Measurements from ENCODE around the gene SET.

The SET gene

GRCh38 chr9:128720841-128721486, 31.9 kb downstream of the SET start:
- no peak for TF ChIP-seq CTCF (conservative IDR thresholded peaks at IDR 0.05; ENCODE audit: low read depth, low read length)
- no peak overlapping the region for H3K4me3 ChIP-seq (ENCODE audit: low read length)
- no peak for DNase-seq (ENCODE audit: low read depth)

- TF ChIP-seq CTCF (conservative IDR thresholded peaks at IDR 0.05; ENCODE audit: low read depth, low read length): no peak
- DNase-seq (ENCODE audit: low read depth): no peak
Observed at GRCh38 chr9:128721487-128722010, 32.5 kb downstream of the SET start.

GRCh38 chr9:128722380-128723351, 33.6 kb downstream of the SET start:
- no peak for TF ChIP-seq CTCF (conservative IDR thresholded peaks at IDR 0.05; ENCODE audit: low read depth, low read length)
- DNase-seq (ENCODE audit: low read depth): no peak
- H3K4me3 ChIP-seq (ENCODE audit: low read length): peak overlapping the region; percentile 86

More at GRCh38 chr9:128721487-128722010, 32.5 kb downstream of the SET start:
- no peak overlapping the region for H3K4me3 ChIP-seq (ENCODE audit: low read length)

- TF ChIP-seq CTCF (conservative IDR thresholded peaks at IDR 0.05; ENCODE audit: low read depth, low read length): no peak
- peak overlapping the region; percentile 86 for H3K4me3 ChIP-seq (ENCODE audit: low read length)
- DNase-seq (ENCODE audit: low read depth): no peak
Observed at GRCh38 chr9:128723352-128723865, 34.4 kb downstream of the SET start.

- TF ChIP-seq CTCF (conservative IDR thresholded peaks at IDR 0.05; ENCODE audit: low read depth, low read length): no peak
- peak; percentile 91 for DNase-seq (ENCODE audit: low read depth)
- peak within 1 kb of the TSS; percentile 86 for H3K4me3 ChIP-seq (ENCODE audit: low read length)
Observed at GRCh38 chr9:128723866-128724743, 35.1 kb downstream of the SET start, which contains the start of gene ZDHHC12. Gene ZDHHC12, minus strand, starts transcription at chr9:128724127. Its CDS starts 34 bp downstream, at chr9:128724093.

GRCh38 chr9:128724744-128725211, 35.8 kb downstream of the SET start:
- peak overlapping the region; percentile 86 for H3K4me3 ChIP-seq (ENCODE audit: low read length)
- TF ChIP-seq CTCF (conservative IDR thresholded peaks at IDR 0.05; ENCODE audit: low read depth, low read length): no peak
- DNase-seq (ENCODE audit: low read depth): peak; percentile 46
